Measurements from ENCODE around the gene EDEM3. TPM values are rescaled to one million over a fixed set of nuclear protein-coding genes. Genes with fewer than 3 reads are reported as not detected.

EDEM3 gene
- total and polyA plus RNA-seq, 2 of the 8 experiments (the other 6 are each of a cell fraction or from before 2014, with no cell fraction given) = 1.6 to 14.0 TPM

DNA sequence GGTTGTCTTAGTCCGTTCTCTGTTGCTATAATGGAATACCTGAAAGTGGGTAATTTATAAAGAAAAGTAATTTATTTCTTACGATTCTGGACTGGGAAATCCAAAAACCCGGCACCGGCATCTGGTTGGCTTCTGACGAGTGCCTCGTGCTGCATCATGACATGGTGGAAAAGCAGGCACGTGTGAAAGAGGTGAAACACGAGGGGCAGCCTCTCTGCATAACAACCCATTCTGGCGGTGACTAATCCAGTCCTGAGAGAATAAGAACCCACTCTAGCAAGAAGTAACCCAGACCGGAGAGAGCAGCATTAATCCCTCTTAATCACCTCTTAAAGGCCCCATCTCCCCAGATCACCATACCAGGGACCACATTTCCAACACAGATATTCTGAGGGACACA, 2.7 kb upstream of the EDEM3 start (continued):
- TF ChIP-seq, protein P1, sequence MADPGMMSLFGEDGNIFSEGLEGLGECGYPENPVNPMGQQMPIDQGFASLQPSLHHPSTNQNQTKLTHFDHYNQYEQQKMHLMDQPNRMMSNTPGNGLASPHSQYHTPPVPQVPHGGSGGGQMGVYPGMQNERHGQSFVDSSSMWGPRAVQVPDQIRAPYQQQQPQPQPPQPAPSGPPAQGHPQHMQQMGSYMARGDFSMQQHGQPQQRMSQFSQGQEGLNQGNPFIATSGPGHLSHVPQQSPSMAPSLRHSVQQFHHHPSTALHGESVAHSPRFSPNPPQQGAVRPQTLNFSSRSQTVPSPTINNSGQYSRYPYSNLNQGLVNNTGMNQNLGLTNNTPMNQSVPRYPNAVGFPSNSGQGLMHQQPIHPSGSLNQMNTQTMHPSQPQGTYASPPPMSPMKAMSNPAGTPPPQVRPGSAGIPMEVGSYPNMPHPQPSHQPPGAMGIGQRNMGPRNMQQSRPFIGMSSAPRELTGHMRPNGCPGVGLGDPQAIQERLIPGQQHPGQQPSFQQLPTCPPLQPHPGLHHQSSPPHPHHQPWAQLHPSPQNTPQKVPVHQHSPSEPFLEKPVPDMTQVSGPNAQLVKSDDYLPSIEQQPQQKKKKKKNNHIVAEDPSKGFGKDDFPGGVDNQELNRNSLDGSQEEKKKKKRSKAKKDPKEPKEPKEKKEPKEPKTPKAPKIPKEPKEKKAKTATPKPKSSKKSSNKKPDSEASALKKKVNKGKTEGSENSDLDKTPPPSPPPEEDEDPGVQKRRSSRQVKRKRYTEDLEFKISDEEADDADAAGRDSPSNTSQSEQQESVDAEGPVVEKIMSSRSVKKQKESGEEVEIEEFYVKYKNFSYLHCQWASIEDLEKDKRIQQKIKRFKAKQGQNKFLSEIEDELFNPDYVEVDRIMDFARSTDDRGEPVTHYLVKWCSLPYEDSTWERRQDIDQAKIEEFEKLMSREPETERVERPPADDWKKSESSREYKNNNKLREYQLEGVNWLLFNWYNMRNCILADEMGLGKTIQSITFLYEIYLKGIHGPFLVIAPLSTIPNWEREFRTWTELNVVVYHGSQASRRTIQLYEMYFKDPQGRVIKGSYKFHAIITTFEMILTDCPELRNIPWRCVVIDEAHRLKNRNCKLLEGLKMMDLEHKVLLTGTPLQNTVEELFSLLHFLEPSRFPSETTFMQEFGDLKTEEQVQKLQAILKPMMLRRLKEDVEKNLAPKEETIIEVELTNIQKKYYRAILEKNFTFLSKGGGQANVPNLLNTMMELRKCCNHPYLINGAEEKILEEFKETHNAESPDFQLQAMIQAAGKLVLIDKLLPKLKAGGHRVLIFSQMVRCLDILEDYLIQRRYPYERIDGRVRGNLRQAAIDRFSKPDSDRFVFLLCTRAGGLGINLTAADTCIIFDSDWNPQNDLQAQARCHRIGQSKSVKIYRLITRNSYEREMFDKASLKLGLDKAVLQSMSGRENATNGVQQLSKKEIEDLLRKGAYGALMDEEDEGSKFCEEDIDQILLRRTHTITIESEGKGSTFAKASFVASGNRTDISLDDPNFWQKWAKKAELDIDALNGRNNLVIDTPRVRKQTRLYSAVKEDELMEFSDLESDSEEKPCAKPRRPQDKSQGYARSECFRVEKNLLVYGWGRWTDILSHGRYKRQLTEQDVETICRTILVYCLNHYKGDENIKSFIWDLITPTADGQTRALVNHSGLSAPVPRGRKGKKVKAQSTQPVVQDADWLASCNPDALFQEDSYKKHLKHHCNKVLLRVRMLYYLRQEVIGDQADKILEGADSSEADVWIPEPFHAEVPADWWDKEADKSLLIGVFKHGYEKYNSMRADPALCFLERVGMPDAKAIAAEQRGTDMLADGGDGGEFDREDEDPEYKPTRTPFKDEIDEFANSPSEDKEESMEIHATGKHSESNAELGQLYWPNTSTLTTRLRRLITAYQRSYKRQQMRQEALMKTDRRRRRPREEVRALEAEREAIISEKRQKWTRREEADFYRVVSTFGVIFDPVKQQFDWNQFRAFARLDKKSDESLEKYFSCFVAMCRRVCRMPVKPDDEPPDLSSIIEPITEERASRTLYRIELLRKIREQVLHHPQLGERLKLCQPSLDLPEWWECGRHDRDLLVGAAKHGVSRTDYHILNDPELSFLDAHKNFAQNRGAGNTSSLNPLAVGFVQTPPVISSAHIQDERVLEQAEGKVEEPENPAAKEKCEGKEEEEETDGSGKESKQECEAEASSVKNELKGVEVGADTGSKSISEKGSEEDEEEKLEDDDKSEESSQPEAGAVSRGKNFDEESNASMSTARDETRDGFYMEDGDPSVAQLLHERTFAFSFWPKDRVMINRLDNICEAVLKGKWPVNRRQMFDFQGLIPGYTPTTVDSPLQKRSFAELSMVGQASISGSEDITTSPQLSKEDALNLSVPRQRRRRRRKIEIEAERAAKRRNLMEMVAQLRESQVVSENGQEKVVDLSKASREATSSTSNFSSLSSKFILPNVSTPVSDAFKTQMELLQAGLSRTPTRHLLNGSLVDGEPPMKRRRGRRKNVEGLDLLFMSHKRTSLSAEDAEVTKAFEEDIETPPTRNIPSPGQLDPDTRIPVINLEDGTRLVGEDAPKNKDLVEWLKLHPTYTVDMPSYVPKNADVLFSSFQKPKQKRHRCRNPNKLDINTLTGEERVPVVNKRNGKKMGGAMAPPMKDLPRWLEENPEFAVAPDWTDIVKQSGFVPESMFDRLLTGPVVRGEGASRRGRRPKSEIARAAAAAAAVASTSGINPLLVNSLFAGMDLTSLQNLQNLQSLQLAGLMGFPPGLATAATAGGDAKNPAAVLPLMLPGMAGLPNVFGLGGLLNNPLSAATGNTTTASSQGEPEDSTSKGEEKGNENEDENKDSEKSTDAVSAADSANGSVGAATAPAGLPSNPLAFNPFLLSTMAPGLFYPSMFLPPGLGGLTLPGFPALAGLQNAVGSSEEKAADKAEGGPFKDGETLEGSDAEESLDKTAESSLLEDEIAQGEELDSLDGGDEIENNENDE (IDR thresholded peaks at IDR 0.05; ENCODE audit: insufficient replicate concordance, low read length) = no peak
- TF ChIP-seq ZNF274 (IDR thresholded peaks at IDR 0.05; ENCODE audit: borderline replicate concordance, extremely low read depth, low read length) (no peak), RAD21 (IDR thresholded peaks at IDR 0.05 in 1 of 2, conservative IDR thresholded peaks at IDR 0.05 in 1 of 2; ENCODE audit: low read depth in 2 of 2, low read length in 2 of 2) (no peak)
- TF ChIP-seq, protein P2, sequence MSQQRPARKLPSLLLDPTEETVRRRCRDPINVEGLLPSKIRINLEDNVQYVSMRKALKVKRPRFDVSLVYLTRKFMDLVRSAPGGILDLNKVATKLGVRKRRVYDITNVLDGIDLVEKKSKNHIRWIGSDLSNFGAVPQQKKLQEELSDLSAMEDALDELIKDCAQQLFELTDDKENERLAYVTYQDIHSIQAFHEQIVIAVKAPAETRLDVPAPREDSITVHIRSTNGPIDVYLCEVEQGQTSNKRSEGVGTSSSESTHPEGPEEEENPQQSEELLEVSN (IDR thresholded peaks at IDR 0.05) = peak; percentile 39; the same call in 1 of the 2 replicates

All from H1 (cell line).